ENCODE results near the gene BCR.

DNA sequence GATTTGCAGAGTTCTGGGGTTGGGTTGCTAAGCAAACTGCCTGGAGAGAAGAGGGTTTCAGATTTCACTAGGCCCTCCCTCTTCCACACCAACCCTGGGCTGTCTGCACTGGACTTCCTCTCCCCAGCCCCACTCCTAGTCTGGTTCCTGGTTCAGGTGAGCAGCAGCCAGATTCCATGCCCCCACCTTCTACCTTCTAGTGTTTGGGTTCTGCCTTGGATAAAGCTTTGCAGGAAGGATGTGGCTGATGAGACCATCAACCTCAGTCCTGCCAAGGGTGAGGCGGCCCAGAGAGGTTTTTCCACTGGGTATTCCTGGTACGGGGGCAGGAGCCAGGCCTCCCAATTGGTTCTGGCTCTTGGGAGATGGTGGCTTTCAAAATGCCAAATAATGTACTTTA is 68.3 kb downstream of the BCR start:
- no peak for TF ChIP-seq YY1 (IDR thresholded peaks at IDR 0.05; ENCODE audit: insufficient read depth, insufficient read length)
- no peak for TF ChIP-seq SUZ12 (IDR thresholded peaks at IDR 0.05; ENCODE audit: extremely low read depth, insufficient read depth, insufficient read length)

All from NT2/D1 (cell line).